ENCODE data around the gene FLNC.

DNA sequence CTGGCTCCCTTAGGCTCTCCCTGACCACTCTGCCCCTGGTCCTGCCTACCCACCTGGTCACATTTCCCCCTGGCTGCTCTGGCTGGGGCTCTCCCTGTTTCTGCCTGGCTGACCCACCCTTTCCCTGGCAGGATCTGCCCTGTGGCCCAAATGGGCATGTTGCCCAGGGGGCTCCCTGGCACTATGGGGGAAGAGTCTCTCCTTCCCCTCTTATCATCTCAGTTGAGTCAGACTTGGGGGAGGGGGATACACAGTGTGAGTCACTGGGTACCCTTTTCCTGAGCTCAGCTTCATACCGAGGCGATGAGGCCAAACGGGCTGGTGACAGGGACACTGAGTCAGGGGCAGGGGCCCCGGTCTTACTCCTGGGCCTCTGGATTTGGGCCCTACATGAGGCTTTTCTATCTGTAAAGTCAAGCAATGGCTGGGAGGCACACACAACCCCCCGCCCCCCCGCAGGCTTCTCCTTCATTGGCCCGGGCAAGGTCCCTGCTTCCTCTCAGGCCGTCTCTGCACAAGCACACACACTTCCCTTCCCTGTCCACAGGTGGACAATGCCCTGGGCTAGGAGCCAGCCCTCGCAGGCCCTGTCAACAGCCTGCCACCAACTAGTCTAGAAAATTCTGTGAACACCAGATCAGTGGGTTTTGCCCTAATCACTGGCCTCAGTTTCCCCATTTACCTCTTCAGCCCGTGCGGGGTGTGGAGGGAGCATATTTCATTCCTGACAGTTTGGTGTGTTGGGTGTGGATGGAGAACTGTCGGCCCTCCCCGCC, 627 bp upstream of the FLNC start:
- TF ChIP-seq, protein P1, sequence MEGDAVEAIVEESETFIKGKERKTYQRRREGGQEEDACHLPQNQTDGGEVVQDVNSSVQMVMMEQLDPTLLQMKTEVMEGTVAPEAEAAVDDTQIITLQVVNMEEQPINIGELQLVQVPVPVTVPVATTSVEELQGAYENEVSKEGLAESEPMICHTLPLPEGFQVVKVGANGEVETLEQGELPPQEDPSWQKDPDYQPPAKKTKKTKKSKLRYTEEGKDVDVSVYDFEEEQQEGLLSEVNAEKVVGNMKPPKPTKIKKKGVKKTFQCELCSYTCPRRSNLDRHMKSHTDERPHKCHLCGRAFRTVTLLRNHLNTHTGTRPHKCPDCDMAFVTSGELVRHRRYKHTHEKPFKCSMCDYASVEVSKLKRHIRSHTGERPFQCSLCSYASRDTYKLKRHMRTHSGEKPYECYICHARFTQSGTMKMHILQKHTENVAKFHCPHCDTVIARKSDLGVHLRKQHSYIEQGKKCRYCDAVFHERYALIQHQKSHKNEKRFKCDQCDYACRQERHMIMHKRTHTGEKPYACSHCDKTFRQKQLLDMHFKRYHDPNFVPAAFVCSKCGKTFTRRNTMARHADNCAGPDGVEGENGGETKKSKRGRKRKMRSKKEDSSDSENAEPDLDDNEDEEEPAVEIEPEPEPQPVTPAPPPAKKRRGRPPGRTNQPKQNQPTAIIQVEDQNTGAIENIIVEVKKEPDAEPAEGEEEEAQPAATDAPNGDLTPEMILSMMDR (conservative IDR thresholded peaks at IDR 0.05; ENCODE audit: low read length), result no peak
- no peak for TF ChIP-seq EZH2phosphoT487 (IDR thresholded peaks at IDR 0.05; ENCODE audit: borderline replicate concordance)
